GM18951 (cell line): ENCODE results near the gene PLVAP.

Experiments
- POLR2A ChIP-seq: IDR thresholded peaks from 4 replicates; pipeline ENCODE4 v1.6.1; 2011; ENCODE audit warnings: mild to moderate bottlenecking; ENCODE audit not compliant: insufficient read length, insufficient read depth; ENCODE audit errors: extremely low read depth
- in situ Hi-C: fragments of 300-500 bp; cut with MboI; formaldehyde crosslinking; loops from one replicate; pipeline ENCODE4 v1.12.0; 2022; ENCODE audit warnings: low sequenced_read_pairs, mixed read lengths, inconsistent platforms; ENCODE audit not compliant: unreplicated experiment

The PLVAP gene

GRCh38 chr19:17406887-17407196 lies 29.7 kb upstream of the PLVAP start:
- in situ Hi-C loops = no loop called here
- TF ChIP-seq POLR2A = no peak

- in situ Hi-C loops = no loop called here
- peak; percentile 7 for TF ChIP-seq POLR2A
Observed at GRCh38 chr19:17406046-17406886, 29.1 kb upstream of the PLVAP start.

- TF ChIP-seq POLR2A = peak; percentile 85
- in situ Hi-C loops = no loop called here
Observed at GRCh38 chr19:17405250-17406045, 28.3 kb upstream of the PLVAP start, which contains the start of gene BST2. TSS of gene BST2 (minus strand) at chr19:17405630. CDS start at chr19:17405575, 55 bp downstream.

GRCh38 chr19:17404621-17405249 lies 27.6 kb upstream of the PLVAP start:
- TF ChIP-seq POLR2A = no peak
- in situ Hi-C loops = no loop called here

- no peak for TF ChIP-seq POLR2A
- in situ Hi-C loops = no loop called here
Observed at GRCh38 chr19:17404015-17404414, 26.9 kb upstream of the PLVAP start.

GRCh38 chr19:17402982-17403855 lies 26.1 kb upstream of the PLVAP start:
- no peak for TF ChIP-seq POLR2A
- in situ Hi-C loops = no loop called here

GRCh38 chr19:17401628-17402027 lies 24.5 kb upstream of the PLVAP start:
- in situ Hi-C loops = no loop called here
- no peak for TF ChIP-seq POLR2A

- no peak for TF ChIP-seq POLR2A
- in situ Hi-C loops = no loop called here
Observed at GRCh38 chr19:17398902-17399527, 21.9 kb upstream of the PLVAP start.

- no peak for TF ChIP-seq POLR2A
- in situ Hi-C loops = no loop called here
Observed at GRCh38 chr19:17394891-17395415, 17.8 kb upstream of the PLVAP start.

GRCh38 chr19:17393914-17394313 lies 16.8 kb upstream of the PLVAP start, which contains the start of gene CCDC194:
TSS of gene CCDC194 (minus strand) at chr19:17394196. CDS start at chr19:17394158, 38 bp downstream.
- in situ Hi-C loops = no loop called here
- TF ChIP-seq POLR2A = no peak

GRCh38 chr19:17393002-17393401 lies 15.9 kb upstream of the PLVAP start:
- in situ Hi-C loops = no loop called here
- TF ChIP-seq POLR2A = peak; percentile 16
